H9 (cell line): ENCODE data around the gene CEP112. TPM values are rescaled to one million over a fixed set of nuclear protein-coding genes. Genes with fewer than 3 reads are reported as not detected.

Source experiments
- DNase-seq: peaks from one replicate; pipeline ENCODE4 v3.0.0-alpha.2; 2017
- H2AFZ ChIP-seq: one replicate; pipeline ENCODE4 v1.6.1; 2013; ENCODE audit warnings: mild to moderate bottlenecking, low read length, control low read depth, moderate library complexity
- H2AK5ac ChIP-seq: 2 replicates; pipeline ENCODE4 v1.6.1; 2013; ENCODE audit warnings: low read length, control low read depth, mixed read lengths; ENCODE audit not compliant: insufficient read length
- H2BK120ac ChIP-seq: one replicate; pipeline ENCODE4 v1.6.1; 2013; ENCODE audit warnings: low read depth, mild to moderate bottlenecking, low read length, control low read depth, inconsistent platforms; ENCODE audit not compliant: poor library complexity, severe bottlenecking
- H2BK12ac ChIP-seq: 2 replicates; pipeline ENCODE4 v1.6.1; 2013; ENCODE audit warnings: low read length, control low read depth, mixed read lengths, low read depth; ENCODE audit not compliant: insufficient read length
- H2BK15ac ChIP-seq: 2 replicates; pipeline ENCODE4 v1.6.1; 2013; ENCODE audit warnings: low read depth, low read length, control low read depth
- H2BK20ac ChIP-seq: one replicate; pipeline ENCODE4 v1.6.1; 2013; ENCODE audit warnings: low read depth, mild to moderate bottlenecking, low read length, control low read depth, inconsistent platforms; ENCODE audit not compliant: poor library complexity, severe bottlenecking
- H2BK5ac ChIP-seq: 2 replicates; pipeline ENCODE4 v1.6.1; 2013; ENCODE audit warnings: low read length, control low read depth, mixed read lengths; ENCODE audit not compliant: insufficient read length
- H3K14ac ChIP-seq: 2 replicates; pipeline ENCODE4 v1.6.1; 2013; ENCODE audit warnings: low read length, control low read depth; ENCODE audit not compliant: insufficient read depth
- H3K18ac ChIP-seq: 2 replicates; pipeline ENCODE4 v1.6.1; 2013; ENCODE audit warnings: low read depth, mild to moderate bottlenecking, mixed read lengths, low read length, control low read depth; ENCODE audit not compliant: insufficient read length
- H3K23ac ChIP-seq: 2 replicates; pipeline ENCODE4 v1.6.1; 2013; ENCODE audit warnings: low read length, control low read depth, mixed read lengths, low read depth; ENCODE audit not compliant: insufficient read length
- H3K23me2 ChIP-seq: 2 replicates; pipeline ENCODE4 v1.6.1; 2013; ENCODE audit warnings: low read depth, mild to moderate bottlenecking, mixed read lengths, low read length, control low read depth; ENCODE audit not compliant: insufficient read length, poor library complexity, severe bottlenecking
- H3K27ac ChIP-seq: 2 replicates; pipeline ENCODE4 v1.5.1; 2013; ENCODE audit warnings: low read length, control low read depth, mixed read lengths, low read depth; ENCODE audit not compliant: insufficient read length
- H3K27me3 ChIP-seq: 2 replicates; pipeline ENCODE4 v1.6.1; 2013; ENCODE audit warnings: low read length, control low read depth, inconsistent platforms; ENCODE audit not compliant: insufficient read depth
- H3K4ac ChIP-seq: 2 replicates; pipeline ENCODE4 v1.6.1; 2013; ENCODE audit warnings: low read depth, mild to moderate bottlenecking, control low read depth, inconsistent platforms, low read length, moderate library complexity
- H3K4me1 ChIP-seq: 2 replicates; pipeline ENCODE4 v1.6.1; 2013; ENCODE audit warnings: low read length, control low read depth, inconsistent platforms; ENCODE audit not compliant: insufficient read depth
- H3K4me2 ChIP-seq: 2 replicates; pipeline ENCODE4 v1.6.1; 2013; ENCODE audit warnings: low read length, control low read depth, mixed read lengths; ENCODE audit not compliant: insufficient read length, insufficient read depth
- H3K56ac ChIP-seq: 2 replicates; pipeline ENCODE4 v1.6.1; 2013; ENCODE audit warnings: low read depth, mild to moderate bottlenecking, mixed read lengths, low read length, control low read depth; ENCODE audit not compliant: insufficient read length
- H3K79me1 ChIP-seq: 2 replicates; pipeline ENCODE4 v1.6.1; 2013; ENCODE audit warnings: low read depth, mild to moderate bottlenecking, moderate library complexity, low read length, control low read depth, inconsistent platforms; ENCODE audit not compliant: insufficient read depth, poor library complexity, severe bottlenecking
- H3K79me2 ChIP-seq: 2 replicates; pipeline ENCODE4 v1.6.1; 2013; ENCODE audit warnings: low read length, control low read depth, inconsistent platforms; ENCODE audit not compliant: insufficient read depth
- H3K9ac ChIP-seq: 2 replicates; pipeline ENCODE4 v1.6.1; 2013; ENCODE audit warnings: low read length, control low read depth, mixed read lengths; ENCODE audit not compliant: insufficient read length; ENCODE audit errors: extremely low read depth
- H3K9me3 ChIP-seq: one replicate; pipeline ENCODE4 v1.6.1; 2013; ENCODE audit warnings: low read depth, low read length, inconsistent platforms; ENCODE audit not compliant: control insufficient read depth
- H3T11ph ChIP-seq: one replicate; pipeline ENCODE4 v1.6.1; 2013; ENCODE audit warnings: mild to moderate bottlenecking, low read length, control low read depth, inconsistent platforms
- H4K20me1 ChIP-seq: one replicate; pipeline ENCODE4 v1.6.1; 2013; ENCODE audit not compliant: control insufficient read depth, insufficient read length, insufficient read depth
- H4K5ac ChIP-seq: 2 replicates; pipeline ENCODE4 v1.6.1; 2013; ENCODE audit warnings: low read depth, mild to moderate bottlenecking, mixed read lengths, low read length, control low read depth; ENCODE audit not compliant: insufficient read length
- H4K8ac ChIP-seq: replicated peaks from 2 replicates; pipeline ENCODE4 v1.6.1; 2013; ENCODE audit warnings: low read length, control low read depth, mixed read lengths, low read depth; ENCODE audit not compliant: insufficient read length
- H4K91ac ChIP-seq: 2 replicates; pipeline ENCODE4 v1.6.1; 2013; ENCODE audit warnings: low read depth, mild to moderate bottlenecking, moderate library complexity, mixed read lengths, low read length, control low read depth; ENCODE audit not compliant: insufficient read length
- H3K27ac Mint-ChIP-seq, 3 experiments: 2 replicates in 2 of 3; 3 replicates in 1 of 3; pipeline ENCODE4 v1.8.0; 2020 to 2021; ENCODE audit warnings: mixed read lengths in 3 of 3, mild to moderate bottlenecking in 1 of 3, moderate library complexity in 1 of 3
- H3K27me3 Mint-ChIP-seq: 2 replicates; pipeline ENCODE4 v1.8.0; 2021; ENCODE audit warnings: low read depth, mild to moderate bottlenecking, moderate library complexity, mixed read lengths
- H3K36me3 Mint-ChIP-seq, 3 experiments: 2 replicates in 2 of 3; 3 replicates in 1 of 3; pipeline ENCODE4 v1.8.0; 2020 to 2021; ENCODE audit warnings: low read depth in 3 of 3, mixed read lengths in 3 of 3; ENCODE audit not compliant: insufficient read depth in 1 of 3
- H3K4me1 Mint-ChIP-seq, 2 experiments: 2 replicates each; pipeline ENCODE4 v1.8.0; 2020; ENCODE audit warnings: mixed read lengths in 2 of 2
- H3K4me3 Mint-ChIP-seq, 2 experiments: 2 replicates in 1 of 2; 3 replicates in 1 of 2; pipeline ENCODE4 v1.8.0; 2020 to 2021; ENCODE audit warnings: mild to moderate bottlenecking in 2 of 2, mixed read lengths in 2 of 2, moderate library complexity in 1 of 2
- H3K9me3 Mint-ChIP-seq, 2 experiments: 2 replicates in 1 of 2; 3 replicates in 1 of 2; pipeline ENCODE4 v1.8.0; 2020; ENCODE audit warnings: mild to moderate bottlenecking in 2 of 2, mixed read lengths in 2 of 2, moderate library complexity in 1 of 2
- CTCF ChIP-seq: fragments of 200-600 bp; sonication (generic); conservative IDR thresholded peaks from 3 replicates; pipeline ENCODE4 v1.8.0; 2021; ENCODE audit warnings: antibody characterized with exemption, mild to moderate bottlenecking
- WGBS: extraction: QIAGEN DNeasy Blood & Tissue Kit; methylation state at CpG from one replicate; pipeline ENCODE4 v1.1.7; 2013; ENCODE audit warnings: missing lambda C conversion rate, low lambda C conversion rate, mixed read lengths; ENCODE audit not compliant: insufficient read length; ENCODE audit errors: extremely low coverage; 5-methylcytosine and 5-hydroxymethylcytosine counted together
- total RNA-seq: library from RNA; stranded (reverse); gene quantifications from 2 replicates; pipeline ENCODE4 v1.2.1, GENCODE V29; 2021

The CEP112 gene
- total RNA-seq, 1 experiment from 2014 or later, result 5.4 TPM

GRCh38 chr17:65704731-65705130, 487.2 kb downstream of the CEP112 start:
- Histone ChIP-seq H2BK15ac (no peak overlapping the region), H2BK120ac (no peak overlapping the region), H3K9me3 (no peaks in the 10 kb centered on the region), H2BK12ac (no peak overlapping the region), H4K8ac (no peak overlapping the region), H3K14ac (no peak overlapping the region), H3K23ac (no peak overlapping the region), H3K4me1 (peaks cover 2% of the 10 kb centered on the region; the same call in 1 of the 2 replicates), H3K4ac (no peak overlapping the region), H3K79me2 (no peaks in the 10 kb centered on the region), H4K91ac (no peak overlapping the region), H2AK5ac (no peak overlapping the region), H3K56ac (no peak overlapping the region), H3K23me2 (no peaks in the 10 kb centered on the region), H3K9ac (no peak overlapping the region), H4K5ac (no peak overlapping the region), H3T11ph (no peak overlapping the region), H2BK20ac (no peak overlapping the region), H3K4me2 (no peak overlapping the region), H2AFZ (no peak overlapping the region), H3K79me1 (no peaks in the 10 kb centered on the region), H3K27me3 (no peaks in the 10 kb centered on the region), H2BK5ac (no peak overlapping the region), H4K20me1 (no peaks in the 10 kb centered on the region), H3K18ac (no peak overlapping the region), H3K27ac (no peak overlapping the region)
- no peak for TF ChIP-seq CTCF
- H3K4me3 Mint-ChIP-seq, result no peak overlapping the region
- no peak for DNase-seq
- peaks cover 0 to 4% (median 3%) of the 10 kb centered on the region in 3 experiments; a peak in 4 of 7 replicates for H3K36me3 Mint-ChIP-seq
- H3K27ac Mint-ChIP-seq, result no peak overlapping the region
- no CpG with 5 or more reads among the region's 5 CpGs for WGBS
- H3K27me3 Mint-ChIP-seq, result peaks cover 3% of the 10 kb centered on the region
- peaks cover 4 to 9% of the 10 kb centered on the region in 2 experiments for H3K4me1 Mint-ChIP-seq
- no peaks in the 10 kb centered on the region; a peak in 2 of 5 replicates for H3K9me3 Mint-ChIP-seq
